ENCODE results near the gene GATC.

GATC gene

DNA sequence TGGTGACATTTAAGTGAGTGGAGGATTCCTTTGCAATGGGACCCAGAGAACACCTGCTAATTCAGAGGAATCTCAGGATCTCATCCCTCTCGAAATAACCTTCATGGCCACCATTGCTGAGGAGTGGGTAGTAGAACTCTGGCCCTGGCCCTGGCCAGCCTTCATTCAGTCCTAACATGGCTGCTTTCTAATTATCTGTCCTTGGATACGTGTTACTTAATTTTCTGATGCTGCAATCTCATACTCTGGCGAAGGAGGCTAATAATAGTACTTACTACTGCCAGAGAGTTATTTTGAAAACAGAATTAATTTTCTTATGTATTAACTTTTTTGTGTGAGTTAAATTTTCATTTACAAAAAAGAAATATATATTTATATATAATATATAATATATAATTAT is 20.4 kb upstream of the GATC start:
- no peak overlapping the region for H3K18ac ChIP-seq (ENCODE audit: low read depth in 1 of 2, low read length in 2 of 2)
- H3K79me1 ChIP-seq (replicated peaks; ENCODE audit: low read length, poor library complexity, severe bottlenecking) = no peaks in the 10 kb centered on the region
- H3K9ac ChIP-seq (ENCODE audit: low read length) = no peak overlapping the region
- H3K27ac ChIP-seq (ENCODE audit: low read length, poor library complexity, severe bottlenecking) = no peak overlapping the region
- H3K9me3 ChIP-seq (ENCODE audit: control insufficient read depth, low read length) = no peaks in the 10 kb centered on the region
- no peak overlapping the region for H2BK5ac ChIP-seq (ENCODE audit: low read depth, low read length, poor library complexity, severe bottlenecking)
- no peak overlapping the region for H4K91ac ChIP-seq (ENCODE audit: low read length)
- H3K4me2 ChIP-seq (ENCODE audit: low read length, poor library complexity, severe bottlenecking) = no peak overlapping the region
- 78% methylated on average over 1 of the region's 3 CpGs for WGBS
- H2AK5ac ChIP-seq (ENCODE audit: low read length, severe bottlenecking) = no peak overlapping the region
- no peak overlapping the region for H3K4me3 ChIP-seq (ENCODE audit: insufficient read depth in 1 of 2, low read depth in 1 of 2, low read length in 2 of 2)
- no peak overlapping the region for H3K23ac ChIP-seq (ENCODE audit: low read length in 2 of 2)
- no peak overlapping the region for H2BK15ac ChIP-seq (ENCODE audit: low read depth, poor library complexity, severe bottlenecking)
- H3K4ac ChIP-seq (ENCODE audit: low read depth in 1 of 2, low read length in 2 of 2) = no peak overlapping the region
- no peak overlapping the region for H4K8ac ChIP-seq (ENCODE audit: low read length)
- no peak overlapping the region for H2BK120ac ChIP-seq (ENCODE audit: low read depth, low read length)
- H3K27me3 ChIP-seq (ENCODE audit: control insufficient read depth in 1 of 2, insufficient read depth in 1 of 2, low read length in 2 of 2) = peaks cover 5 to 10% of the 10 kb centered on the region in 2 experiments
- H2AFZ ChIP-seq (ENCODE audit: low read depth, low read length) = no peak overlapping the region
- DNase-seq = no peak
- H3K36me3 ChIP-seq (ENCODE audit: control insufficient read depth in 1 of 2, insufficient read depth in 2 of 2, low read depth in 1 of 2, low read length in 2 of 2) = no peaks in the 10 kb centered on the region
- H2BK12ac ChIP-seq (ENCODE audit: low read length in 2 of 2) = no peak overlapping the region
- no peak overlapping the region for H3K14ac ChIP-seq (ENCODE audit: low read length in 2 of 2)
- H3K4me1 ChIP-seq (ENCODE audit: control insufficient read depth, insufficient read depth, low read depth, low read length) = no peaks in the 10 kb centered on the region

DNA sequence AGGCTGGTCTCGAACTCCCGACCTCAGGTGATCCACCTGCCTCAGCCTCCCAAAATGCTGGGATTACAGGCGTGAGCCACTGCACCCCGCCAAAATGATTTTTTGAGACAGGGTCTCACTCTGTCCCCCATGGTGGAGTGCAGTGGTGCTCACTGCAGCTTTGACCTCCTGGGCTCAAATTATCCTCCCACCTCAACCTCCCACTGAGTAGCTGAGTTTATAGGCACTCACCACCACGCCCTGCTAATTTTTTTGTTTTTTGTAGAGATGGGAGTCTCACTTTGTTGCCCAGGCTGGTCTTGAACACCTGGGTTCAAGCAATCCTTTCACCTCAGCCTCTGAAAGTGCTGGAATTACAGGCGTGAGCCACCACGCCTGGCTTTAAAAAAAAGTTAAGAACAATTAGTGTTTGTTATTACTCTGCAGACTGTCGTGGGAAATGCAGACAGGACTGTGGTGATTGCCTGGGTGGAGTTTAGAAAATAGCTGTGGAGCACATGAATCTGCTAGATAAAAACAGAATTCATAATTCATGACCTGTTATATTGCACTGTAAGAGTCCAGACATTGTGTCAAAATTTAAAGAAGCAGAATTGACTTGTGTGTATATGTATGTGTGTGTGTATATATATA is 17.5 kb upstream of the GATC start:
- no peak for DNase-seq
- no peak overlapping the region for H3K23ac ChIP-seq (ENCODE audit: low read length in 2 of 2)
- H2BK15ac ChIP-seq (ENCODE audit: low read depth, poor library complexity, severe bottlenecking) = no peak overlapping the region
- WGBS = 76% methylated on average over 8 of the region's 8 CpGs
- H3K79me1 ChIP-seq (replicated peaks; ENCODE audit: low read length, poor library complexity, severe bottlenecking) = no peaks in the 10 kb centered on the region
- no peak overlapping the region for H2BK120ac ChIP-seq (ENCODE audit: low read depth, low read length)
- H3K18ac ChIP-seq (ENCODE audit: low read depth in 1 of 2, low read length in 2 of 2) = no peak overlapping the region
- H2AFZ ChIP-seq (ENCODE audit: low read depth, low read length) = no peak overlapping the region
- H3K27ac ChIP-seq (ENCODE audit: low read length, poor library complexity, severe bottlenecking) = no peak overlapping the region
- H3K4me3 ChIP-seq (ENCODE audit: insufficient read depth in 1 of 2, low read depth in 1 of 2, low read length in 2 of 2) = no peak overlapping the region
- H3K36me3 ChIP-seq (ENCODE audit: control insufficient read depth in 1 of 2, insufficient read depth in 2 of 2, low read depth in 1 of 2, low read length in 2 of 2) = no peaks in the 10 kb centered on the region
- H3K9me3 ChIP-seq (ENCODE audit: control insufficient read depth, low read length) = no peaks in the 10 kb centered on the region
- H3K27me3 ChIP-seq (ENCODE audit: control insufficient read depth in 1 of 2, insufficient read depth in 1 of 2, low read length in 2 of 2) = peaks cover 6 to 10% of the 10 kb centered on the region in 2 experiments
- no peaks in the 10 kb centered on the region for H3K4me1 ChIP-seq (ENCODE audit: control insufficient read depth, insufficient read depth, low read depth, low read length)
- no peak overlapping the region for H4K91ac ChIP-seq (ENCODE audit: low read length)
- no peak overlapping the region for H2BK12ac ChIP-seq (ENCODE audit: low read length in 2 of 2)
- no peak overlapping the region for H3K9ac ChIP-seq (ENCODE audit: low read length)
- no peak overlapping the region for H3K14ac ChIP-seq (ENCODE audit: low read length in 2 of 2)
- H4K8ac ChIP-seq (ENCODE audit: low read length) = no peak overlapping the region
- H2AK5ac ChIP-seq (ENCODE audit: low read length, severe bottlenecking) = no peak overlapping the region
- no peak overlapping the region for H3K4ac ChIP-seq (ENCODE audit: low read depth in 1 of 2, low read length in 2 of 2)
- H2BK5ac ChIP-seq (ENCODE audit: low read depth, low read length, poor library complexity, severe bottlenecking) = no peak overlapping the region
- no peak overlapping the region for H3K4me2 ChIP-seq (ENCODE audit: low read length, poor library complexity, severe bottlenecking)

DNA sequence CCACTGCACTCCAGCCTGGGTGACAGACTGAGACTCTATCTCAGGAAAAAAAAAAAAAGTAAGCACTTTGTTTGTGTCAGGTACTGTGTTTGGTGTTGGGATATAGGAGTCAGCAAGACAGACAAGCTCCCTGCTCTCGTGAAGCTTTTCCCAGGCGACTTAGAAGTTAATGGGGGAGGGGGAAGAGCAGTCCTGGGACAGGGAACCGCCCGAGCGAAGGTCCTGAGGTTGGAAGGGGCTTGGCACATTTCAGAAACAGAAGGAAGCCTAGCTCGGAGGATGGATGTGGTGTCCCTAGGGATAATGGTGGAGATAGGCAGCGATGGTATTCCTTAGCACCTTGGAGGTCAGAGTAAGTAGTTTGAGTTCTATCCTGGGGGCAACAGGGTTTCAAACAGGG is 16.9 kb upstream of the GATC start:
- Histone ChIP-seq H4K8ac (ENCODE audit: low read length) (no peak overlapping the region), H3K4me1 (ENCODE audit: control insufficient read depth, insufficient read depth, low read depth, low read length) (no peaks in the 10 kb centered on the region), H3K9me3 (ENCODE audit: control insufficient read depth, low read length) (no peaks in the 10 kb centered on the region), H2BK15ac (ENCODE audit: low read depth, poor library complexity, severe bottlenecking) (no peak overlapping the region), H3K18ac (ENCODE audit: low read depth in 1 of 2, low read length in 2 of 2) (no peak overlapping the region), H3K4me2 (ENCODE audit: low read length, poor library complexity, severe bottlenecking) (no peak overlapping the region), H3K4me3 (ENCODE audit: insufficient read depth in 1 of 2, low read depth in 1 of 2, low read length in 2 of 2) (no peak overlapping the region), H3K36me3 (ENCODE audit: control insufficient read depth in 1 of 2, insufficient read depth in 2 of 2, low read depth in 1 of 2, low read length in 2 of 2) (no peaks in the 10 kb centered on the region), H3K9ac (ENCODE audit: low read length) (no peak overlapping the region), H2BK120ac (ENCODE audit: low read depth, low read length) (no peak overlapping the region), H2BK5ac (ENCODE audit: low read depth, low read length, poor library complexity, severe bottlenecking) (no peak overlapping the region), H3K4ac (ENCODE audit: low read depth in 1 of 2, low read length in 2 of 2) (no peak overlapping the region), H3K79me1 (replicated peaks; ENCODE audit: low read length, poor library complexity, severe bottlenecking) (no peaks in the 10 kb centered on the region), H2BK12ac (ENCODE audit: low read length in 2 of 2) (no peak overlapping the region), H3K14ac (ENCODE audit: low read length in 2 of 2) (no peak overlapping the region), H3K27me3 (ENCODE audit: control insufficient read depth in 1 of 2, insufficient read depth in 1 of 2, low read length in 2 of 2) (peaks cover 6 to 7% of the 10 kb centered on the region in 2 experiments), H2AK5ac (ENCODE audit: low read length, severe bottlenecking) (no peak overlapping the region), H3K23ac (ENCODE audit: low read length in 2 of 2) (no peak overlapping the region), H2AFZ (ENCODE audit: low read depth, low read length) (no peak overlapping the region), H3K27ac (ENCODE audit: low read length, poor library complexity, severe bottlenecking) (no peak overlapping the region), H4K91ac (ENCODE audit: low read length) (no peak overlapping the region)
- DNase-seq = no peak
- WGBS = 80% methylated on average over 7 of the region's 7 CpGs

DNA sequence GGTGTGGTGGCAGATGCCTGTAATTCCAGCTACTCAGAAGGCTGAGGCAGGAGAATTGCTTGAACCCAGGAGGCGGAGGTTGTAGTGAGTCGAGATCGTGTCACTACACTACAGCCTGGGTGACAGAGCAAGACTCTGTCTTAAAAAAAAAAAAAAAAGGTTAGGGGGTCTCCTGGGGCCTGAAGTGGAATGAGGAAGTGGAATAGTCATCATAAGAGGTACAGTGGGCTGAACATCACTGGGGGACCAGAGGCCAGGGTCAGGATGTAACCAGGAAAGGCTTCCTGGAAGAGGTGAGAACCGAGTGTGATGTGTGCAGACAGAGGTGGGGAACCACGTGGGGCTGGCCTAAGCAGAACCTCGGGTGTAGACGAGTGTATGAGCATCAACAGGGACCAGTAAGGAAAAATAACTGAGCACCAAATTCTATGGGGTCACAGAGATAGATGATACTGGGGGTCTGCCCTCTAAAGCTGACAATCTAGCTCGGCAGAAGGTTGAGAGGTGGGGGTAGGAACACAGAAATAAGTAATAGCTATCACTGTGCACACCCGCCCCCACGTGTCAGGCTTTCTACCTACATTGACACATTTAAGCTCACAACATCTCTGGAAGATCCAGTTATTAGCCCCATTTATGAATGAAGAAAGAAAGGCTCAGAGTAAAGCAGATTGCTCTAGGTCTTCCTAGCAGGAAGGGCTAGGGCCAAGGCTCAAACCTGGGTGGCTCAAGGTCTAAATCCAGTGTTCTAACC is 13.3 kb upstream of the GATC start:
- no peak overlapping the region for H2AK5ac ChIP-seq (ENCODE audit: low read length, severe bottlenecking)
- no peak overlapping the region for H2BK120ac ChIP-seq (ENCODE audit: low read depth, low read length)
- no peak overlapping the region for H4K8ac ChIP-seq (ENCODE audit: low read length)
- H3K14ac ChIP-seq (ENCODE audit: low read length in 2 of 2) = no peak overlapping the region
- no peak overlapping the region for H2AFZ ChIP-seq (ENCODE audit: low read depth, low read length)
- H2BK12ac ChIP-seq (ENCODE audit: low read length in 2 of 2) = no peak overlapping the region
- H3K9ac ChIP-seq (ENCODE audit: low read length) = no peak overlapping the region
- no peaks in the 10 kb centered on the region for H3K79me1 ChIP-seq (replicated peaks; ENCODE audit: low read length, poor library complexity, severe bottlenecking)
- no peak overlapping the region for H3K4me2 ChIP-seq (ENCODE audit: low read length, poor library complexity, severe bottlenecking)
- H3K36me3 ChIP-seq (ENCODE audit: control insufficient read depth in 1 of 2, insufficient read depth in 2 of 2, low read depth in 1 of 2, low read length in 2 of 2) = no peaks in the 10 kb centered on the region
- H3K27ac ChIP-seq (ENCODE audit: low read length, poor library complexity, severe bottlenecking) = no peak overlapping the region
- no peaks in the 10 kb centered on the region for H3K4me1 ChIP-seq (ENCODE audit: control insufficient read depth, insufficient read depth, low read depth, low read length)
- no peak for DNase-seq
- no peak overlapping the region for H3K4me3 ChIP-seq (ENCODE audit: insufficient read depth in 1 of 2, low read depth in 1 of 2, low read length in 2 of 2)
- no peak overlapping the region for H3K18ac ChIP-seq (ENCODE audit: low read depth in 1 of 2, low read length in 2 of 2)
- no peaks in the 10 kb centered on the region for H3K9me3 ChIP-seq (ENCODE audit: control insufficient read depth, low read length)
- peaks cover 3 to 5% of the 10 kb centered on the region in 2 experiments for H3K27me3 ChIP-seq (ENCODE audit: control insufficient read depth in 1 of 2, insufficient read depth in 1 of 2, low read length in 2 of 2)
- H2BK15ac ChIP-seq (ENCODE audit: low read depth, poor library complexity, severe bottlenecking) = no peak overlapping the region
- 69% methylated on average over 9 of the region's 10 CpGs for WGBS
- no peak overlapping the region for H3K4ac ChIP-seq (ENCODE audit: low read depth in 1 of 2, low read length in 2 of 2)
- no peak overlapping the region for H2BK5ac ChIP-seq (ENCODE audit: low read depth, low read length, poor library complexity, severe bottlenecking)
- no peak overlapping the region for H4K91ac ChIP-seq (ENCODE audit: low read length)
- no peak overlapping the region for H3K23ac ChIP-seq (ENCODE audit: low read length in 2 of 2)
